Uterus (tissue), 2 donors: Measurements from ENCODE around the gene AHCYL2.

Experiments
- CTCF ChIP-seq, 4 experiments: fragments of 200-600 bp in 2 of 4; fragments of 450-650 bp in 2 of 4; sonication (generic) in 2 of 4; IDR thresholded peaks; one replicate each; pipeline ENCODE4 v1.5.1; 2016 to 2019; ENCODE audit warnings: antibody characterized with exemption in 4 of 4, mild to moderate bottlenecking in 2 of 4, moderate library complexity in 1 of 4
- POLR2A ChIP-seq, 2 donors: fragments of 450-650 bp; IDR thresholded peaks; one replicate each; pipeline ENCODE4 v1.6.1; 2016; ENCODE audit warnings: antibody characterized with exemption in 2 of 2, mild to moderate bottlenecking in 1 of 2, moderate library complexity in 1 of 2

GRCh38 chr7:129208667-129209066 is 16.2 kb upstream of the AHCYL2 start:
- TF ChIP-seq CTCF (IDR thresholded peaks at IDR 0.05), result no peak
- TF ChIP-seq POLR2A (IDR thresholded peaks at IDR 0.05), result no peak
